HUES48 (cell line): ENCODE data around the gene VCAN.

ENCODE experiments used
- H3K27ac ChIP-seq: one replicate; pipeline ENCODE4 v1.7.0; 2013; ENCODE audit warnings: low read depth, low read length, inconsistent platforms
- H3K27me3 ChIP-seq: 2 replicates; pipeline ENCODE4 v1.6.1; 2013; ENCODE audit warnings: mild to moderate bottlenecking, low read length; ENCODE audit not compliant: control insufficient read depth, insufficient read depth
- H3K36me3 ChIP-seq: 2 replicates; pipeline ENCODE4 v1.6.1; 2013; ENCODE audit warnings: low read length; ENCODE audit not compliant: control insufficient read depth, insufficient read depth
- H3K4me1 ChIP-seq: 2 replicates; pipeline ENCODE4 v1.6.1; 2013; ENCODE audit warnings: mild to moderate bottlenecking, low read length; ENCODE audit not compliant: control insufficient read depth, insufficient read depth
- H3K4me3 ChIP-seq: 2 replicates; pipeline ENCODE4 v1.5.1; 2013; ENCODE audit warnings: mild to moderate bottlenecking, low read depth, low read length
- H3K9ac ChIP-seq: 2 replicates; pipeline ENCODE4 v1.6.1; 2013; ENCODE audit warnings: mild to moderate bottlenecking, low read depth, low read length, moderate library complexity
- H3K9me3 ChIP-seq: 2 replicates; pipeline ENCODE4 v1.6.1; 2013; ENCODE audit warnings: low read length; ENCODE audit not compliant: control insufficient read depth, insufficient read depth

The VCAN gene

GRCh38 chr5:83564069-83564749 is 92.7 kb downstream of the VCAN start:
- H3K36me3 ChIP-seq = peaks cover 97% of the 10 kb centered on the region
- H3K27me3 ChIP-seq = no peaks in the 10 kb centered on the region
- H3K4me3 ChIP-seq = no peak overlapping the region
- H3K4me1 ChIP-seq = peaks cover 5% of the 10 kb centered on the region; the same call in 1 of the 2 replicates
- no peak overlapping the region for H3K9ac ChIP-seq
- H3K9me3 ChIP-seq = no peaks in the 10 kb centered on the region
- H3K27ac ChIP-seq = no peak overlapping the region

DNA sequence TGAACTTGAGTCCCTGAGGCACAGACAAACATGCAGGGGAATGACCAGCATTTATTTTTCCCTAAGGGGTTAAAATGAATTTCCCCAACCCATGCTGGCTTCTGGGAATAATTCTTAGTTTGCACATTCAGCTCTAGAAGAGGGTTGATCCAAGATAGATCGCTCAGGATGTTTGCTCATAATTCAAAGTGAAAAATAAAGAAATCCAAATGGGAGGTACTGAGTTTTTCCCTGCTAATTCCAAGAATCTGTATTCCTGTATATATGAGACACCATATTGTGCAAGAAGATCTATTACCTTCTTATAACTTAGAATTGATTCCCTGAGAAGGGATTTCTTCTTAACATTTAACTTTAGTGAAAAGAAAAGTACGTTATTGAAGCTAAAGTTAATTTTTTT is 96.2 kb downstream of the VCAN start:
- Histone ChIP-seq H3K27ac (no peak overlapping the region), H3K36me3 (peaks cover 95% of the 10 kb centered on the region), H3K9me3 (no peaks in the 10 kb centered on the region), H3K4me1 (peaks cover 4% of the 10 kb centered on the region; the same call in 1 of the 2 replicates), H3K9ac (no peak overlapping the region), H3K27me3 (no peaks in the 10 kb centered on the region), H3K4me3 (no peak overlapping the region)

GRCh38 chr5:83568186-83568585 is 96.6 kb downstream of the VCAN start:
- no peaks in the 10 kb centered on the region for H3K9me3 ChIP-seq
- H3K4me3 ChIP-seq = no peak overlapping the region
- H3K27ac ChIP-seq = no peak overlapping the region
- peaks cover 94% of the 10 kb centered on the region for H3K36me3 ChIP-seq
- H3K9ac ChIP-seq = no peak overlapping the region
- H3K4me1 ChIP-seq = no peaks in the 10 kb centered on the region
- H3K27me3 ChIP-seq = no peaks in the 10 kb centered on the region

GRCh38 chr5:83570916-83571315 is 99.4 kb downstream of the VCAN start:
- H3K4me3 ChIP-seq = no peak overlapping the region
- H3K36me3 ChIP-seq = peaks cover 96% of the 10 kb centered on the region
- no peaks in the 10 kb centered on the region for H3K4me1 ChIP-seq
- no peak overlapping the region for H3K9ac ChIP-seq
- H3K27ac ChIP-seq = no peak overlapping the region
- no peaks in the 10 kb centered on the region for H3K27me3 ChIP-seq
- H3K9me3 ChIP-seq = no peaks in the 10 kb centered on the region

- Histone ChIP-seq H3K27ac (no peak overlapping the region), H3K9me3 (no peaks in the 10 kb centered on the region), H3K4me3 (no peak overlapping the region), H3K27me3 (no peaks in the 10 kb centered on the region), H3K36me3 (peaks cover 97% of the 10 kb centered on the region), H3K4me1 (no peaks in the 10 kb centered on the region), H3K9ac (no peak overlapping the region)
These were observed 100.7 kb downstream of the VCAN start for GRCh38 chr5:83572271-83572670.

DNA sequence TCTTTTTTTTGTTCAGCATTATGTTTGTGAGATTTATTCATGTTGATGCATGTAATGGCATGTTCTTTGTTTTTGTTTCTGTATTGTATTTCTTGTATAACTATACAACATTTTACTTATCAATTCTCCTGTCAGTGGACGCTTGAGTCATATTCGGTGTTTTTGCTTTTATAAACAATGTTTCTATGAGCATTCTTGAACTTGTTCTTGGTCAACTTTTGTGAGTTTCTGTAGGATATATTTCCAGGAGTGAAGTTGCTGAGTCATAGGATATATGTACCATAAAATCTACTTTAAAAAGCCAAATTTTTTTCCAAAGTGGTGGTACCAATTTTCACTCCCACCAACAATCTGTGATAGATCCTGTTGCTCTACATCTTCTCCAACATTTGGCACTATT is 104.8 kb downstream of the VCAN start:
- no peaks in the 10 kb centered on the region for H3K27me3 ChIP-seq
- peaks cover 96% of the 10 kb centered on the region for H3K36me3 ChIP-seq
- no peak overlapping the region for H3K9ac ChIP-seq
- H3K4me3 ChIP-seq = no peak overlapping the region
- H3K4me1 ChIP-seq = no peaks in the 10 kb centered on the region
- no peaks in the 10 kb centered on the region for H3K9me3 ChIP-seq
- no peak overlapping the region for H3K27ac ChIP-seq

GRCh38 chr5:83577036-83577636 is 105.6 kb downstream of the VCAN start:
- Histone ChIP-seq H3K9ac (no peak overlapping the region), H3K27ac (no peak overlapping the region), H3K4me1 (no peaks in the 10 kb centered on the region), H3K27me3 (no peaks in the 10 kb centered on the region), H3K36me3 (peaks cover 96% of the 10 kb centered on the region), H3K9me3 (no peaks in the 10 kb centered on the region), H3K4me3 (no peak overlapping the region)

DNA sequence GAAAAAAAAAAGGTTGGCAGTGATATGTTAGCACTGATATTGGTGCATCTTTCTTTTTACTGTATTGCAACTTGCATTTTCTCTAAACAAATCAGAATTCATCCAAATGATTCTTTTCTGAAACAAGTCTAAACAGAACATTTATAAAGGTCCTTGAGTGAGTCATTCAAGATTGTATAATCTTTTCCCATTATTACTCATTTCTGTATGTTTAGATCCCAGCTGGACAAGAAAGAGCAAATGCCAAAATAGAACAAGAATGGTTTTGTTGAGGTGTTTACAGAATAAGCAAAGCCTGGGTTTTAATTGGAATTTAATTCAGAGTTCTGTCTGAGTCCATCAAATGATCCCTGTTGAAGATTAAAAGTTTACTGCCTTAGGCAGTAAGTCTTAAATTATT is 112.3 kb downstream of the VCAN start:
- no peaks in the 10 kb centered on the region for H3K9me3 ChIP-seq
- peaks cover 40% of the 10 kb centered on the region for H3K36me3 ChIP-seq
- no peaks in the 10 kb centered on the region for H3K4me1 ChIP-seq
- no peaks in the 10 kb centered on the region for H3K27me3 ChIP-seq
- H3K4me3 ChIP-seq = no peak overlapping the region
- no peak overlapping the region for H3K9ac ChIP-seq
- no peak overlapping the region for H3K27ac ChIP-seq

GRCh38 chr5:83586874-83587776 is 115.6 kb downstream of the VCAN start:
- H3K9ac ChIP-seq = no peak overlapping the region
- H3K4me1 ChIP-seq = no peaks in the 10 kb centered on the region
- no peaks in the 10 kb centered on the region for H3K27me3 ChIP-seq
- H3K9me3 ChIP-seq = no peaks in the 10 kb centered on the region
- peaks cover 9% of the 10 kb centered on the region; the same call in 1 of the 2 replicates for H3K36me3 ChIP-seq
- no peak overlapping the region for H3K4me3 ChIP-seq
- no peak overlapping the region for H3K27ac ChIP-seq

DNA sequence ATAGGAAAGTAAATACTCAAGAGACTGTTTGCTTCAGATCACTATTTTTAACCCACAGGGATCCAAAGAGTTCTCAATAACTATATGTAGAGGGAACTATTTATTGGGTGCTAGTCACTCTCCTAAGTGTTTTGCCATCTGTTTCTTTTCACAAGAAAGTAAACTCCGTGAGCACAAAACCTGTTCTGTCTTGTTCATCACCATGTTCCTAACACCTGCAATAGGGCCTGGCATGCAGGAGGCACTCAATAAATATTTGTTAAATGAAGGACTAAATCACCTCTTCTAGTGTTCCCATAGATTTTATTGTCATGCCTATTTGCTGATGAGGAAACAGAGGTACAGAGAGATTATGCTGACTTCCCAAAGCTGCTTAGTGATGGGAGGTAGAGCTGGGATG is 118.2 kb downstream of the VCAN start:
- Histone ChIP-seq H3K9me3 (no peaks in the 10 kb centered on the region), H3K36me3 (no peaks in the 10 kb centered on the region), H3K4me3 (no peak overlapping the region), H3K4me1 (no peaks in the 10 kb centered on the region), H3K9ac (no peak overlapping the region), H3K27me3 (no peaks in the 10 kb centered on the region), H3K27ac (no peak overlapping the region)

GRCh38 chr5:83590966-83591365 is 119.4 kb downstream of the VCAN start:
- Histone ChIP-seq H3K36me3 (no peaks in the 10 kb centered on the region), H3K4me3 (no peak overlapping the region), H3K9ac (no peak overlapping the region), H3K4me1 (no peaks in the 10 kb centered on the region), H3K27me3 (no peaks in the 10 kb centered on the region), H3K27ac (no peak overlapping the region), H3K9me3 (no peaks in the 10 kb centered on the region)
